ENCODE measurements around the gene DCAF17. TPM values are rescaled to one million over a fixed set of nuclear protein-coding genes. Genes with fewer than 3 reads are reported as not detected.

DCAF17 gene
- total RNA-seq, 1 donor from 2014 or later, result 25.2 TPM

DNA sequence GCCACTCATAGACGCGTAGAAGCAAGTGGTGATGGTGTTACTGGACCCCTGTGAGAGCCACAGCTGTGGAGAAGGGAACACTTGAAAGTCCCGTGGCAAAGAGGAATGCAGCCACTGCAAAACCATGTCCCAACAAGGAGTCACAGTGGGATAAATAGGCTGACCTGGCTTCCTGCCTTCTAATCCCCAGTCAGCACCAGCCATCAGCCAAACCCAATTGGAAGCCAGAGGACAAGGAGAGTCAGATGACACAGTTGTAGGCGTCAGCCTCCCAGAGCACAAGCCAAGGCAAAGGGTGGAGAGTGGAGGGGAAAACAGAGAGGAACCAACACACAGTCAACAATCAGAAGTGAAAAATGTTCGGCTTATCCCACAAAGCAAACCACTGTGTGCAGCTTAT lies 82.8 kb downstream of the DCAF17 start:
- Mint-ChIP-seq H3K9me3 (ENCODE audit: unreplicated experiment) (no peaks in the 10 kb centered on the region), H3K27me3 (ENCODE audit: low read depth, unreplicated experiment) (peaks cover 13% of the 10 kb centered on the region), H3K27ac (ENCODE audit: unreplicated experiment) (no peak overlapping the region), H3K4me3 (ENCODE audit: unreplicated experiment) (no peak overlapping the region), H3K4me1 (ENCODE audit: low read depth, unreplicated experiment) (peaks cover 12% of the 10 kb centered on the region), H3K36me3 (ENCODE audit: low read depth, unreplicated experiment) (peaks cover 2% of the 10 kb centered on the region)
- no peak overlapping the region for H3K9ac ChIP-seq (ENCODE audit: low read length)
- no peak for FAIRE-seq
- TF ChIP-seq EZH2 (IDR thresholded peaks at IDR 0.05; ENCODE audit: insufficient read depth, low read length) (no peak), CTCF (IDR thresholded peaks at IDR 0.05; ENCODE audit: insufficient read depth, low read depth, low read length) (no peak)
- H3K4me3 ChIP-seq (ENCODE audit: insufficient read depth, low read depth, low read length), result no peak overlapping the region
- no peaks in the 10 kb centered on the region for H3K79me2 ChIP-seq (ENCODE audit: insufficient read depth, low read length)
- H3K36me3 ChIP-seq (ENCODE audit: insufficient read depth, low read length), result no peaks in the 10 kb centered on the region
- no peaks in the 10 kb centered on the region for H4K20me1 ChIP-seq (ENCODE audit: insufficient read depth, low read length)
- no peak for DNase-seq (ENCODE audit: low read depth)
- H3K4me2 ChIP-seq (ENCODE audit: low read length), result no peak overlapping the region
- peaks cover 3% of the 10 kb centered on the region for H3K27me3 ChIP-seq (ENCODE audit: insufficient read depth, low read length)
- H3K9me3 ChIP-seq (ENCODE audit: insufficient read depth, low read depth, low read length), result no peaks in the 10 kb centered on the region
- no peak overlapping the region for H3K27ac ChIP-seq (ENCODE audit: low read depth, low read length)
- no peak overlapping the region for H2AFZ ChIP-seq (ENCODE audit: low read depth, low read length)
- H3K4me1 ChIP-seq (ENCODE audit: insufficient read depth, low read length), result peaks cover 8% of the 10 kb centered on the region

GRCh38 chr2:171520471-171520870 lies 86.4 kb downstream of the DCAF17 start:
- Histone ChIP-seq H3K4me1 (ENCODE audit: insufficient read depth, low read length) (peaks cover 21% of the 10 kb centered on the region), H3K9me3 (ENCODE audit: insufficient read depth, low read depth, low read length) (no peaks in the 10 kb centered on the region), H3K79me2 (ENCODE audit: insufficient read depth, low read length) (peaks cover 22% of the 10 kb centered on the region), H3K9ac (ENCODE audit: low read length) (no peak overlapping the region), H3K27me3 (ENCODE audit: insufficient read depth, low read length) (peaks cover 3% of the 10 kb centered on the region), H3K4me2 (ENCODE audit: low read length) (no peak overlapping the region), H3K27ac (ENCODE audit: low read depth, low read length) (no peak overlapping the region), H2AFZ (ENCODE audit: low read depth, low read length) (no peak overlapping the region), H3K4me3 (ENCODE audit: insufficient read depth, low read depth, low read length) (no peak overlapping the region), H3K36me3 (ENCODE audit: insufficient read depth, low read length) (no peaks in the 10 kb centered on the region), H4K20me1 (ENCODE audit: insufficient read depth, low read length) (peaks cover 5% of the 10 kb centered on the region)
- H3K4me1 Mint-ChIP-seq (ENCODE audit: low read depth, unreplicated experiment), result peaks cover 9% of the 10 kb centered on the region
- TF ChIP-seq CTCF (IDR thresholded peaks at IDR 0.05; ENCODE audit: insufficient read depth, low read depth, low read length) (no peak), EZH2 (IDR thresholded peaks at IDR 0.05; ENCODE audit: insufficient read depth, low read length) (no peak)
- H3K4me3 Mint-ChIP-seq (ENCODE audit: unreplicated experiment), result no peak overlapping the region
- H3K27ac Mint-ChIP-seq (ENCODE audit: unreplicated experiment), result no peak overlapping the region
- FAIRE-seq, result no peak
- DNase-seq (ENCODE audit: low read depth), result no peak
- no peaks in the 10 kb centered on the region for H3K9me3 Mint-ChIP-seq (ENCODE audit: unreplicated experiment)
- peaks cover 11% of the 10 kb centered on the region for H3K27me3 Mint-ChIP-seq (ENCODE audit: low read depth, unreplicated experiment)
- no peaks in the 10 kb centered on the region for H3K36me3 Mint-ChIP-seq (ENCODE audit: low read depth, unreplicated experiment)

DNA sequence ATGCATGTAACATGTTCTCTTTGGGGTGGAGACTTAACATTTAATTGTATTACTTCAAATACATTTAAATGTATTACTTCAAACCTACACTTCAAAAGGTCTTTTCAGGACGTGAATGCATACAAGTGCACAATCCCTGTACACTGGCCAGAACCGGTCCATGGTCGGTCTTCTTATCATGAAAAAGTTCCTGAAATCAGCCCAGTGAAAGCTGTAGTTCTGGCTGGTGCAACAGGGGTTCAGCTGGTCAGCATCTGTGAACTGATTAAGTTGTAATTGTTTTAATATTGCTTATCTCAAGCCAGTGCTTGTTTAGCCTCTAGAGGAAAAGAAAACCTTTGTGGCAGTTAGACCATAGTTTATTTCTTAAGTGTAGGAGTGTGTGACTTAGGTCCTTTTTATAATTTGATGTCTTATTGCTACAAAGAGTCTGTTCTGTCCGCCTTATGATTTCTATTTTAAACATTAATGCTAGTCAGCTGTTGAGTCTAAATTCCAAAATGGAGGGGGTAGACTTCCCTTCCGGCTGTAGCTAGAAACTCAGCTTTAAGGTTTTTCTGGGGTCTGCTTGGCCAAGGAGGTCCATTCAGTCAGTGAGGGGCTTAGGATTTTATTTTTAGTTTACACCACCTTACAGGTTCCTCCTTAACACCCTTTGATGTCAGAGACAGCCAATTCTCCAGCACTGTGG lies 87.5 kb downstream of the DCAF17 start:
- Histone ChIP-seq H3K36me3 (ENCODE audit: insufficient read depth, low read length) (no peaks in the 10 kb centered on the region), H2AFZ (ENCODE audit: low read depth, low read length) (peak overlapping the region; percentile 95), H3K27ac (ENCODE audit: low read depth, low read length) (peak overlapping the region; percentile 73), H3K79me2 (ENCODE audit: insufficient read depth, low read length) (peaks cover 24% of the 10 kb centered on the region), H3K4me2 (ENCODE audit: low read length) (peak overlapping the region; percentile 93), H4K20me1 (ENCODE audit: insufficient read depth, low read length) (peaks cover 5% of the 10 kb centered on the region), H3K27me3 (ENCODE audit: insufficient read depth, low read length) (peaks cover 3% of the 10 kb centered on the region), H3K9ac (ENCODE audit: low read length) (peak overlapping the region; percentile 90), H3K4me1 (ENCODE audit: insufficient read depth, low read length) (peaks cover 18% of the 10 kb centered on the region), H3K4me3 (ENCODE audit: insufficient read depth, low read depth, low read length) (peak overlapping the region; percentile 93), H3K9me3 (ENCODE audit: insufficient read depth, low read depth, low read length) (no peaks in the 10 kb centered on the region)
- H3K4me3 Mint-ChIP-seq (ENCODE audit: unreplicated experiment), result peak overlapping the region; percentile 92
- DNase-seq (ENCODE audit: low read depth) (no peak), FAIRE-seq (no peak)
- no peak for TF ChIP-seq CTCF (IDR thresholded peaks at IDR 0.05; ENCODE audit: insufficient read depth, low read depth, low read length)
- no peak for TF ChIP-seq EZH2 (IDR thresholded peaks at IDR 0.05; ENCODE audit: insufficient read depth, low read length)
- peaks cover 8% of the 10 kb centered on the region for H3K27me3 Mint-ChIP-seq (ENCODE audit: low read depth, unreplicated experiment)
- no peaks in the 10 kb centered on the region for H3K9me3 Mint-ChIP-seq (ENCODE audit: unreplicated experiment)
- no peak overlapping the region for H3K27ac Mint-ChIP-seq (ENCODE audit: unreplicated experiment)
- no peaks in the 10 kb centered on the region for H3K36me3 Mint-ChIP-seq (ENCODE audit: low read depth, unreplicated experiment)
- H3K4me1 Mint-ChIP-seq (ENCODE audit: low read depth, unreplicated experiment), result peaks cover 3% of the 10 kb centered on the region
